CD4-positive, alpha-beta T cell treated with Interleukin-6 for 4 hours (primary cell): ENCODE results near the gene GFI1.
"Not testable (repeated sequence)": the region's sequence is repeated elsewhere in the genome, so short reads cannot be mapped to it uniquely, and the experiment has no call there.

Experiments
- DNase-seq: peaks from one replicate; pipeline ENCODE4 v3.0.0-alpha.2; 2020; ENCODE audit warnings: mixed read lengths

GFI1 gene

GRCh38 chr1:92464588-92465255, 22.0 kb downstream of the GFI1 start:
- DNase-seq = no peak

- no peak for DNase-seq
Observed at GRCh38 chr1:92461364-92462097, 25.2 kb downstream of the GFI1 start.

GRCh38 chr1:92459871-92460320, 26.8 kb downstream of the GFI1 start:
- no peak for DNase-seq

GRCh38 chr1:92458146-92458545, 28.6 kb downstream of the GFI1 start:
- no peak for DNase-seq

GRCh38 chr1:92447976-92448375, 38.7 kb downstream of the GFI1 start:
- DNase-seq = no peak

GRCh38 chr1:92447033-92447681, 39.6 kb downstream of the GFI1 start:
- DNase-seq = no peak

- DNase-seq = no peak
Observed at GRCh38 chr1:92446546-92446945, 40.2 kb downstream of the GFI1 start.

- no peak for DNase-seq
Observed at GRCh38 chr1:92445865-92446264, 40.9 kb downstream of the GFI1 start.

- DNase-seq = no peak
Observed at GRCh38 chr1:92444351-92444750, 42.4 kb downstream of the GFI1 start.

- DNase-seq = no peak
Observed at GRCh38 chr1:92443893-92444292, 42.8 kb downstream of the GFI1 start.

GRCh38 chr1:92442351-92442750, 44.4 kb downstream of the GFI1 start:
- no peak for DNase-seq

- no peak for DNase-seq
Observed at GRCh38 chr1:92441697-92442342, 44.9 kb downstream of the GFI1 start.

- DNase-seq = no peak
Observed at GRCh38 chr1:92441316-92441696, 45.4 kb downstream of the GFI1 start.

GRCh38 chr1:92439291-92439690, 47.4 kb downstream of the GFI1 start:
- DNase-seq = no peak

GRCh38 chr1:92434572-92434971, 52.2 kb downstream of the GFI1 start:
- DNase-seq = not testable (repeated sequence)

- no peak for DNase-seq
Observed at GRCh38 chr1:92430030-92430429, 56.7 kb downstream of the GFI1 start.

GRCh38 chr1:92425617-92426016, 61.1 kb downstream of the GFI1 start:
- no peak for DNase-seq
